NCI-H345 treated with DMSO at 0.1 percent for 48 hours (cell line): Measurements from ENCODE around the gene FARSA.
"Not testable (repeated sequence)": the region's sequence is repeated elsewhere in the genome, so short reads cannot be mapped to it uniquely, and the experiment has no call there.

ENCODE experiments used
- DNase-seq: peaks from one replicate; lab custom pipeline; 2025; ENCODE audit not compliant: unreplicated experiment; lab: John Stamatoyannopoulos, UW

The FARSA gene

DNA sequence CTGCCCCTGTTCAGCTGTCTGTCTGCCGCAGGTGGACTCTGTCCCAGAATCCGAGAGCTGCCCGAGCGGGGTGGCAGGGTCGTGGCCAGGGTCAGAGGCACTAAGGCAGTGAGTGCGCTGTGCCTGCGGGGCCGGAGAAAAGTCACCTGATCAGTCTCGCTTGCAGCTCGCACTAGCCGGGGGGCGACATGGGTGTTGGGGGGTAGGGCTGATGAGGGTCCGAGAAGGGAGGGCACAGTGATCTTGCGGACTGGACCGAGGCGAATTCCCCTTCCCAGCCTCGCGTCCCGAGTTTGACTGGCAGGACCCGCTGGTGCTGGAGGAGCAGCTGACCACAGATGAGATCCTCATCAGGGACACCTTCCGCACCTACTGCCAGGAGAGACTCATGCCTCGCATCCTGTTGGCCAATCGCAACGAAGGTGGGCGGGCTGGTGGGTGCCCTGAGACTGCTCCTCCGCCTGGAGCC lies 41.9 kb downstream of the FARSA start:
- DNase-seq, result no peak

DNA sequence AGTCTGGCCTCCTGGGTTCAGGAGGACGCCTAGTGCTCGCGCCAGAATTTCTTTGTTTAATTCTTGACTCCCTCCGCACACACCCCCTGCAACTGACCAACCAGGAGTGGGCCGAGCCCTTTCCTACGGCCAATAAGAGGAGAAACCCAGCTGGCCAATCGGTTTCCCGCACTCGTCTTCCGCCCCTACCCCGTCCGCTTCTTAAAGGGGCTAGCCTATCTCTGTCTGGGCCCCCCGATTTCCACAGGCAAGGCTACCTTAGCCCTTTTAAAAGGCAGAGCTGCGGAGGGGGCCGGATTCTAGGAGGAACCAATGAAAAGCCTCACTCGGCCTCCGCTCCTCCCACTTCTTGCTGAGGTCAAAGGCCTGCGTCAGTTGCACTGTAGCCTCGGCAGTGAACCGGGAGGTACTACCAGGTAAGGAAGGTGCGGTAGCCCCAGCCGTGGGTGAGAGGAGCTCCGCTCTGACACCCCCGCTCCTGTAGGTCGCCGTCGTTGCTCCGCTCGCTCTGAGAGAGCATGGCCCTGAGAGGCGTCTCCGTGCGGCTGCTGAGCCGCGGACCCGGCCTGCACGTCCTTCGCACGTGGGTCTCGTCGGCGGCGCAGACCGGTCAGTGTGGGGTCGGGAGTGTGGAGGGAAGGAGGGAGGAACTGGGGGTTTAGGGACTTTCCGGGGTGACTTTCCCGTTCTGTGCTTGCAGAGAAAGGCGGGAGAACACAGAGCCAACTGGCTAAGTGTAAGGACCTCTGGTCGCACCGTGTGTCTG lies 42.5 kb downstream of the FARSA start, which contains the start of gene GCDH:
TSS of gene GCDH (plus strand) at position 374 of the 766 bp plus-strand sequence. CDS start at position 519, 145 bp downstream.
- DNase-seq, result peak; percentile 79

DNA sequence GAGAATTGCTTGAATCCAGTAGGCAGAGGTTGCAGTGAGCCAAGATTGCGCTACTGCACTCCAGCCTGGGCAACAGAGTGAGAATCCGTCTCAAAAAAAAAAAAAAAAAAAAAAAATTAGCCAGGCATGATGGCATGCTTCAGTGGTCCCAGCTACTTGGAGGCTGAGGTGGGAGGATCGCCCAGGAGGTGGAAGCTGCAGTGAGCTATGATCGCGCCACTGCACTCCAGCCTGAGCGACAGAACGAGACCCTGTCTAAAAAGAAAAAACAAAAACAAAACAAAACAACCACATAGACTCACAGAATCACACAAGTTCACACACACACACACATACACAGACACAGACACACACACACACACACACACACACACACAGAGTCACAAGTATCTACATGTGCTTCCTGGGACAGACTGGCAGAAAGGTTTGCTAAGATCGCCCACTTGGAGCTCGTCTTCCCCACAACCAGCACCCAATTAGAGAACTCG lies 43.2 kb downstream of the FARSA start:
- DNase-seq, result not testable (repeated sequence)

DNA sequence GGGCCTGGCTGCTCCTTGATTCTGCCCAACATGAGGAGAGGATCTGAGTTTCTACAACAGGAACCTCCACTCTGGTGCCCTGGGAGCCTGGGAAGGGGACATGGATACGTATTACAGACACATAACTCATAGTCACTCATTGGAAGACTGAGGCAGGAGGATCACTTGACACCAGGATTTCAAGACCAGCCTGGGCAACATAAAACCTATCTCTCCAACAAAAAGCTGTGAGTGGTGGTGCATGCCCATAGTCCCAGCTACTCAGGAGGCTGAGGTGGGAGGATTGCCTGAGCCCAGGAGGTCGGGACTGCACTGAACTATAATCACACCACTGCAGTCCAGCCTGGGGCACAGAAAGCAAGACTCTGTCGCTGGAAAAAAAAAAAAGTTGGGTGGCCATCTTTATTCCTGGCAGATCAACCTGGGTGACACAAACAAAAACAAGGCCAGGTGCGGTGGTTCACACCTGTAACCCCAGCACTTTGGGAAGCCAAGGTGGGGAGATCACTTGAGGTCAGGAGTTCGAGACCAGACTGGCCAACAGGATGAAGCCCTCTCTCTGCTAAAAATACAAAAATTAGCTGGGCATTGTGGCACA lies 45.4 kb downstream of the FARSA start:
- no peak for DNase-seq

DNA sequence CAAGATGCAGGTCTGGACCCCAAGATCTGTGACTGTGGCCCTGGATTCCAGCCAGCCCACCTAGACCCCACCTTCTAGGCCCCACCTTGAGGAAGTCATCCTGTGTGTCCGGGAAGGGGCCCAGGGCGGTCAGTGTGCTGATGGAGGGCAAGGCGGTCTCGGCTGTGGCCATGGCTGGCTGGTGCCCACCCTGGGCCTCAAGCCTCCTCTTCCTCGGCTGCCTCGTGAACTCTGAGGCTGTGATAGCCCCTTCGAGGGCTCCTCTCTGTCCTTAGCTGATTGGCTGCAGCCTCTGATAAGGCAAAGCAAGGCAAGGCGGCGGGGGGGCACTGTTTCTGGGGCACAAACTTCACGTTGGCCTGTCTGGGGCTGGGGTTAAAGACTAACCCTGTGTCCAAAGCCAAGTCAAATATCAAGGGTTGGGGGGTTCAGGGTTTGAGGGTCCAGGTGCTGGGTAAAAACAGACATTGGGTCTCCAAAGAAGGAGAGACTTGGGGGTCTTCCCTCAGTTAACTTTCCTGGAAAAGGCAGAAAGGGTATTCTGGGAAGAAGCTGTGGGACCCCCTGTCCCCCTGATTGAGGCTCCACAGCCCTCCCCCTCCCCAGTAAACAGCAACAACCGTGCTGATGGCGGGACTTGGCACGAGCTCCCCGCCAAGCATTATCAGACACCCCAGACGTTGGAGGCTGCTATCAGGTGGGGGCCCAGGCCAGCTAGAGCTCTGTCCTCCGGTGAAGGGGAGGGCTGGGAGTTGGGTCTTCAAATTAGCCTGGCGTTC lies 46.4 kb downstream of the FARSA start, which contains the start of gene KLF1:
TSS of gene KLF1 (minus strand) at position 233 of the 779 bp plus-strand sequence. CDS start at position 172, 61 bp downstream.
- no peak for DNase-seq

DNA sequence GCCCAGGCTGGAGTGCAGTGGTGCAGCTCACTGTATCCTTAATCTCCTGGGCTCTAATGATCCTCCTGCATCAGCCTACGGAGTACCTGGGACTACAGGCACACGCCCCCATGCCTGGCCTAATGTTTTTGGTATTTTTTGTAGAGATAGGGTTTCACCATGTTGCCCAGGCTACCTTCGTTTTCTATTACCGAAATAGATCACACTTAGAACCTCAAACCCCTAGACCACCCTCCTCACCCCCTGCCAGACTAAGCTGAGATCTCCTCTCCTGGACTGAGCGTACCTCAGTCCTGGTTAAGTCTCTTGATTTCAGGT lies 46.9 kb downstream of the FARSA start:
- no peak for DNase-seq

DNA sequence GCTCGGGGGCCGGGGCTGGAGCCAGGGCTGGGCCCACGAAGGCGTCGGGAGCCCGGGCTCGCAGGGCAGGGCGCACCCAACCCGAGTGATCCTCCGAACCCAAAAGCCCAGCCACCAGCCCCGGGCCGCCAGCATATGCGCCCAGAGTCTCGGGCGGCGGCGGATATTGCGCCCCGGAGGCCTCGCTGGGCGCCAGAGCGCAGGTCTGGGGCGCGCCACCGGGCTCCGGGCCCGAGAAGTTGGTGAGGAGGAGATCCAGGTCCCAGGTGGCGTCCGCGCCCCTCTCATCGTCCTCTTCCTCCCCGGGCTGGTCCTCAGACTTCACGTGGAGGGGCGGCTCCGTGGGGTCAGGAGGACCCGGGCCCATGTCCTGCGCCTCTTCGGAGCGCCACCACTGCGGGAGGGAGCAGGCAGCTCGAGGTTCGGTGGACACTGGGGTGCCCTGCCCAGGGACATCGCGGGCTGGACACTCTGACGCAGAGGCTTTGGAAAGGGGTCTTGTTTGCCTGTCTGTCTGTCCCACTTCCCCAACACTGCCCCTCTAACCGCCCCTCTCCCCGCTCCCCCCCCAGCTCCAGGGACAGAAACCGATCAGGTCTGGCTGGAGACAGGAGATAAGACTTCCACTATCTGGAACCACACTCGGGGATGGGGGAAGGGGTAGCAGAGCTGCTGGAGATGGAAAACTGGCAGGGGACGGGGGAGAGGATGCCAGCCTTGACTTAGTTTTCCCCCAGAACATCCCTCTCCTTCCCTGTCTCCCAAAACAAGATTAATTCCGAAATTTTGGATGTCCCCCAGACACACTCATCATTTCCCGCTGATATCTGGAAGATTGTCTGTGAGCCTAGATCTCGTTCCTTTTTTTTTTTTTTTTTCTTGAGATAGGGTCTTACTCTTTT lies 47.5 kb downstream of the FARSA start:
- DNase-seq, result no peak

DNA sequence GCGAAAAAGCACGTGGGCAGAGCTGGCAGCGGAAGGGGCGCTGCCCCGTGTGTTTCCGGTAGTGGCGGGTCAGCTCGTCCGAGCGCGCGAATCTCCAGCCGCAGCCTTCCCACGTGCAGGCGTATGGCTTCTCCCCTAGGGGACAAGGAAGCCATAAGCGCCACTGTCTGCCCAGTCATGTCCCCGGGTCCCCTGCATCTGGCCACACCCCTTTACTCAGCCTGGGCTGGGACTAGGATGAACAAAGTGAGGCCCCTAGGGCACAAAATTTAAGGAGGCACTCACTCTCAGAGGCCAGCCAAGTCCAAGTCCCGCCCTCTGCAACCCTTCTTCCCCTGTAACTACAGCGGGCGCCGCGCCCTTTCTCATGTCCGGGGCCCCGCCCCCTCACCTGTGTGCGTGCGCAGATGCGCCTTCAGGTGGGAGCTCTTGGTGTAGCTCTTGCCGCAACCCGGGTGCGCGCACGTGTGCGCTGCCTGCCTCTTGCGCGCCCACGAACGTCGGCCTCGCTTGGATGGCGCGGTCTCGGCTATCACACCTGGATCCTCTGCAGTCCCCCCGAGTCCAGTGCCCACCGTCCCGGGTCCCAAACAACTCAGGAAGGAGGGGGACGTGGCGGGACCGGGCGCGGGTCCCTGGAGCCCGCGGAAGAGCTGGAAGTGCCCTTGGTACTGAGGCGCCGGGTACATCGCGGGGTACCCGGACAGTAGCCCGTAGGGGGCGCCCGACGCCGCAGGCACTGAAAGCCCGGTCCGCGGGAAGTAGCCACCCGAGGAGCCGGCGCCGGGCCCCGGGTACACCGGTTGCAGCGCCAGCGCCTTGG lies 48.4 kb downstream of the FARSA start:
- DNase-seq, result peak; percentile 14

DNA sequence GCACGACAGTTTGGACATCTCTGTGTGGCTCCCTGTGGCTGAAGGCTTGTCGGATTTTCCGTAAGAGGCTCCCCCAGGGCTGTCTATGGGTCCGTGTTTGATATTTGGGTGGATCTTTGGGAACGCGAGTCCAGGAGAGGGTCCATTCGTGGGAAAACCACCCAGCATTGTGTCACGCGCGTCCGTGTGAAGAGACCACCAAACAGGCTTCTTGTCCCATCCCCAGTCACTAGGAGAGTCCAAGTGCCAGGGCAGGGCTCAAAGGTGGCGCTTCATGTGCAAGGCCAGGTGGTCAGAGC lies 48.9 kb downstream of the FARSA start:
- DNase-seq, result no peak

DNA sequence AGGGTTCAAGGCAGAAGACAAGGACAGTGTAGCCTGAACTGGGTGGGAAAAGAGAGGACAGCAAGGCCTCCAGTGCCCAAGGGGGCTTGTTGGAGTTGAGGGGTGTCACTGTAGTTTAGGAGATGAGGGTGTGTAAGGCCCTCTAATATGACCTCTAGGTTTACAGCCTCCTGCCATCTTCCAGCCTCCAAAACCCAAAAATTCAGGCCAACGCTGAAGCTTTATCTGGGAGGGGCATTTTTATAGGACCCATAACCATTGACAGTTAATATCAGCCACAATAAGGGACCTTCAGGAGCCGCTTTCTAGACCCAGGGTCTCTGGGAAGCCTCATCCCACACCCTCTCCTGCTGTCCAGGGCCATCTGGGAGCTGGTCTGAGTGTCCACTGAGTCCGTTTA lies 49.3 kb downstream of the FARSA start:
- no peak for DNase-seq

DNA sequence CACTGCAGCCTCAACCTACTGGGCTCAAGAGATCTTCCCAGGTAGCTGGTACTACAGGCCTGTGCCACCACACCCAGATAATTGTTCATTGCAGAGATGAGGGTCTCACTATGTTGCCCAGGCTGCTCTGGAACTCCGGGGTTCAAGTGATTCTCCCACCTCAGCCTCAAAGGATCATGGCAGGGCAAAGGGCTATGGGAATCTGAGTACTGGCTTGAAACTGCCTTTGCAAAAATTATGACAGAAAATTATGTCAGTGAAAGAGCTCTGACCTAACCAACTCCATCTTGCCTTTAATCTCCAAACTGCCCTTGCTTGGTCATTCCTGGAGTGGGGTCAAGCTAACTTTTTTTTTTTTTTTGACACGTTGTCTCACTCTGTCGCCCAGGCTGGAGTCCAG lies 50.9 kb downstream of the FARSA start:
- DNase-seq, result no peak

DNA sequence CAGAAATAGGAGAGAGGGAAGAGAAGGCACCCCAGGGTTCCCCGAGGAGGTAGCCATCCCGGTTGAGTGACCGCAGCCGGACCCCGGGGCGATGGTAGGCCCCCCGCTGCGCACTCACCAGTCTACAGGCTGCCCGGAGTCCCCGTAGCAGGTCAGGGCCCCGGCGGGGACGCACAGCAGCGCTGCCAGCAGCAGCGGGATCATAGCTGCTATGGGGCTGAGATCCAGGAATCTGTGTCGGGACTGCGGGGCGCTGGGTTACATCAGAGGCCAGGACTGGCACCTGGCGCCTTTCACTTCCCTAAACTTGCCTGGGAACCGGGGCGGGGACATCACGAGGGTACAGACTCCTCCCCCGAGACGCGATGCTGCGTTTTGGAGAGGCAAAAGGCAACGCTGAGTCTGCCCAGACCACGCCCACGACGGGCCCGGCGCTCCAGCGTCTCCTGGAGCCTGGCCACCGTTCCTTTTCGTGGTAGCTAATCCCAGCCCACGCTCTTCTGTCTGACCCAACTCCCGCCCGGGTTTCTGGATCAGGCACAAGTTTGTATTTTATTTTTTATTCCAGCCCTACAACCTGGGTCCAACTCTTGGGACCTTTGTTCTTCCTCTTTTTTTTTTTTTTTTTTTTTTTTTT lies 52.2 kb downstream of the FARSA start, which contains the start of gene DNASE2:
TSS of gene DNASE2 (minus strand) at position 278 of the 637 bp plus-strand sequence. CDS start at position 204, 74 bp downstream.
- peak; percentile 40 for DNase-seq

DNA sequence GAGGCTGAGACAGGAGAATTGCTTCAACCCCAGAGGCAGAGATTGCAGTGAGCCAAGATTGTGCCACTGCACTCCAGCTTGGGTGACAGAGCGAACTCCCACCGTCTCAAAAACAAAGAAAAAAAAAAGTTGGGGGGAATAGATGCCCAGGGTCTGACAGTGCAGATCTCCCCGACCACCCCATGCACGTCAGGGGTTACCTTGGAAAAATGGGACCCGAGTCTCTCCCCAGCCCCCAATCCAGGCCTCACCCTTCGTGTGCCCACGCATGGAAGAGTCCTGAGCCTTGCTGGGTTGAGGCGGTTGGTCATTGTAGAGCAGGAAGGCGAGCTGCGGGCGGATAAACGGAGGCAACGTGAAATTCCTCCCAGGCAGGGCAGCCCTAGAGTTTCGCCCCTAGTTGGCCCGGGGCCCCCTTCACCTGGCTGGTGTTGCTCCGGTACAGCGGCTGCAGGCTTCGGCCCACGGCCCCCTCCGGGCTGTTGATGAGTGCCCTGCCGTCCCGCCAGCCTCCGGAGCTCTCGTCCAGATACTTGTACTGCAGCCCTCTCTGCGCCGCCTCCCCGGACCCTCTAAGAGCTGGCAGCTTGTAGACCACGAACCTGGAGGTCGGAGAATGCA lies 52.9 kb downstream of the FARSA start:
- DNase-seq, result no peak

DNA sequence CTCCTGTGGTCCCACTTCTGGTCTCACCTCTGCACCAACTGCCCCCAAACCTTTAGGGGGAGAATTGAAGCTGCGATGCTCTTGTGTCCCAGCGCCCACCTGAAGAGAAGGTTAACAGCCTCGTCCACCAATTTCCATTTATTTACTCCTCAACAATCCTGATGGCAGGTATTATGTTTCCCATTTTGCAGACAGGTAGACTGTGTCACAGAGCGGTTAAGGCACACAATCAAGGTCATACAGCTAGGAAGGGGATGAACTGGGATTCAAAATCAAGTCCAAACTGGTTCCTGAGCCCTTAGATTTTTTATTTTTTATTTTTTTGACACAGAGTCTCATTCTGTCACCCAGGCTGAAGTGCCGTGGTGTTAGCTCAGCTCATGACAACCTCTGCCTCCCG lies 58.4 kb downstream of the FARSA start:
- no peak for DNase-seq

DNA sequence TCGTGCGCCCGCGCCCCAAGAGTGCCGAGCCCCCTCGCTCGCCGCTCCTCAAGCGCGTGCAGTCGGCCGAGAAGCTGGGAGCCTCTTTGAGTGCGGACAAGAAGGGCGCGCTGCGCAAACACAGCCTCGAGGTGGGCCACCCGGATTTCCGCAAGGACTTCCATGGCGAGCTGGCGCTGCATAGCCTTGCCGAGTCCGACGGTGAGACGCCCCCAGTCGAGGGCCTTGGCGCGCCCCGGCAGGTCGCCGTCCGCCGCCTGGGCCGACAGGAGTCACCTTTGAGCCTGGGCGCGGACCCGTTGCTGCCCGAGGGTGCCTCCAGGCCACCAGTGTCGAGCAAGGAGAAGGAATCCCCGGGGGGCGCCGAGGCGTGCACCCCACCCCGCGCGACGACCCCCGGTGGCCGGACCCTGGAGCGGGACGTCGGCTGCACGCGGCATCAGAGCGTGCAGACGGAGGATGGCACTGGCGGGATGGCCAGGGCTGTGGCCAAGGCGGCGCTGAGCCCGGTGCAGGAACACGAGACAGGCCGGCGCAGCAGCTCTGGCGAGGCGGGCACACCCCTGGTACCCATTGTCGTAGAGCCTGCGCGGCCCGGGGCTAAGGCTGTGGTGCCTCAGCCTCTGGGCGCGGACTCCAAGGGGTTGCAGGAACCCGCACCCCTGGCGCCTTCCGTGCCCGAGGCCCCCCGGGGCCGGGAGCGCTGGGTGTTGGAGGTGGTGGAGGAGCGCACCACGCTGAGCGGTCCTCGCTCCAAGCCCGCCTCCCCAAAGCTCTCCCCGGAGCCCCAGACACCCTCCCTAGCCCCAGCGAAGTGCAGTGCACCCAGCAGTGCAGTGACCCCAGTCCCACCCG lies 59.4 kb downstream of the FARSA start:
- DNase-seq, result no peak

DNA sequence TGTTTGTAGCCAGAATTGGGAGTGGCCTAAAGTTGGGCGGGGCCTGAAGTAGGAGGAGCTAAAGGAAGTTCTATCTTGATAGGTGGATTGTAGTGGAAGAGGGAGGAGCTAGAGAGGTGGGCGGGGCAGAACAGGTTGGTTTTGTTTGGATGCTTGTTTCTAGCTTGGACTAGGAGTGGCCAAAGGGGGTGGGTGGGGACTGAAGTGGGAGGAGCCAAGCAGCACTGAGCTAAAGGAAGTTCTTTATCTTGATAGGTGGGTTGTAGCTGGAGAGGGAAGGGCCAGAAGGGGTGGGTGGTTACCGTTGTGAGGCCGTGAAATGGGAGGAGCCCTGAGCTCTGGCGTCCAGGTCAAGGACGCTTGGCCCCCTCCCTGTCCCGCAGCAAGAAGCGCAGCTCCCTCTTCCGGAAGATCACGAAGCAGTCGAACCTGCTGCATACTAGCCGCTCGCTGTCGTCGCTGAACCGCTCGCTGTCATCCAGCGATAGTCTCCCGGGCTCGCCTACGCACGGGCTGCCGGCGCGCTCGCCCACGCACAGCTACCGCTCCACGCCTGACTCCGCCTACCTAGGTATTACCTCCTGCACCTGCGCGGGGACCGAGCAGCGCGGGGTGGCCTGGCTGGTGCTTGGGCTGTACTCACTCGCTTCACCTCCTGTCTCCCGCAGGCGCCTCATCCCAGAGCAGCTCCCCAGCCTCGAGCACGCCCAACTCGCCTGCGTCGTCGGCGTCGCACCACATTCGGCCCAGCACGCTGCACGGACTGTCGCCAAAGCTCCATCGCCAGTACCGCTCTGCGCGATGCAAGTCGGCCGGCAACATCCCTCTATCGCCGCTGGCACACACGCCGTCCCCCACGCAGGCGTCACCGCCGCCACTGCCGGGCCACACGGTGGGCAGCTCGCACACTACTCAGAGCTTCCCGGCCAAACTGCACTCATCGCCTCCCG lies 60.3 kb downstream of the FARSA start:
- DNase-seq, result no peak
